Measurements from ENCODE around the gene MOSPD3. TPM values are rescaled to one million over a fixed set of nuclear protein-coding genes. Genes with fewer than 3 reads are reported as not detected.
A peak's percentile ranks its signal among the peaks of the same experiment; 100 is the strongest.

Gene MOSPD3
- total and polyA plus RNA-seq, 2 of the 13 experiments (the other 11 are each of a cell fraction or from before 2014, with no cell fraction given): 7.6 to 8.8 TPM

DNA sequence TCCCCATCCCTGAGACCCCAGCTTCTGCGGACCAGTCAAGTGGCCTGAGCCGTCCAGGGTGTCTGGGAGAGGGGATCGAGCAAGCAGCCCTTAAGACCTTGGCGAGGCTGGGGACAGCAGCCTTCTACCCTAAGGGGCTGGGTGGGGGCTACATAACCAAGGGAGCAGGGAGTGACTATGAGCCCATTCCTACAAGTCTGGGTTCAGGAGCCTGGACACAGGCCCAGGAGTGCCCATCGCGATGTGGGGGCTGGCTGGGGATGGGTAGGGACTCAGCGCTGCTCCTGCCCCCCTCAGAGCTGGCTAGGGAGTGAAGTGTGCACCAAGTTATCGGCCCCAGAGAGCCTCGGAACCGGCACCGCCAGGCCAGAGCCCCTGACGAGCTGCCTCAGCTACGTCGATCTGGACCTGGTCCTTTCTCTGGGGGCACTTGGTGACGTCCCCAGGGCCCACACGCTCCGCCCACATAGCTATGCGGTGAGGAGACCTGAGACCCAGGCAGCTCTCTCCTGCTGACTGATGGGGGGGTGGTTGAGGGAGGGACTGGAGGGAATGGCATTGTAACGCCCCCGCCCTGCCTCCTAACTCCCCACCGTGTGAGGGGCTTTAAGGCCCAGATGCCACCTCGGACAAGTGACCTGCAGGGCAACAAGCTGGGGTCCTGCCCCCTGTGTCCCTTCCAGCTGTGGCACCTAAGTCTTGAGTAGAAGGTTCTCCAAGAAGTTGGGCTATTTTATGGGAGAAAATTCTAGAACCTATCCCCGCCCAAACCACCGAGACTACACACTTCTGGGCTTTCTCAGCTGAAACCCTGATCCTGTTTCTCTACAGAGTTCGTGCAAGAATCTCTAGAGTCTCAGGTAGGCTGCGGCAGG lies 41.1 kb upstream of the MOSPD3 start (continued):
- TF ChIP-seq AGO2 (optimal IDR thresholded peaks at IDR 0.05; ENCODE audit: low read depth, low read length): peak; percentile 100
- TF ChIP-seq, protein P1, sequence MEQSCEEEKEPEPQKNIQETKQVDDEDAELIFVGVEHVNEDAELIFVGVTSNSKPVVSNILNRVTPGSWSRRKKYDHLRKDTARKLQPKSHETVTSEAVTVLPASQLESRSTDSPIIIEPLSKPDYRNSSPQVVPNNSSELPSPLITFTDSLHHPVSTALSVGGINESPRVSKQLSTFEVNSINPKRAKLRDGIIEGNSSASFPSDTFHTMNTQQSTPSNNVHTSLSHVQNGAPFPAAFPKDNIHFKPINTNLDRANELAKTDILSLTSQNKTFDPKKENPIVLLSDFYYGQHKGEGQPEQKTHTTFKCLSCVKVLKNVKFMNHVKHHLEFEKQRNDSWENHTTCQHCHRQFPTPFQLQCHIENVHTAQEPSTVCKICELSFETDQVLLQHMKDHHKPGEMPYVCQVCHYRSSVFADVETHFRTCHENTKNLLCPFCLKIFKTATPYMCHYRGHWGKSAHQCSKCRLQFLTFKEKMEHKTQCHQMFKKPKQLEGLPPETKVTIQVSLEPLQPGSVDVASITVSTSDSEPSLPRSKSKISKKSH (CRISPR knock-in tag; IDR thresholded peaks at IDR 0.05; ENCODE audit: borderline replicate concordance): no peak
- no peak for TF ChIP-seq ZNF75D (CRISPR knock-in tag; IDR thresholded peaks at IDR 0.05; ENCODE audit: borderline replicate concordance)
- 0 out of 2 replicates have a peak, but pooled peaks have one; percentile 51 for TF ChIP-seq BRD4 (CRISPR knock-in tag; IDR thresholded peaks at IDR 0.05)
- no peak for TF ChIP-seq MYC (CRISPR knock-in tag; IDR thresholded peaks at IDR 0.05; ENCODE audit: borderline replicate concordance)
- TF ChIP-seq KDM6A (CRISPR knock-in tag; IDR thresholded peaks at IDR 0.05; ENCODE audit: low read depth): no peak
- TF ChIP-seq SRSF9 (IDR thresholded peaks at IDR 0.05; ENCODE audit: borderline replicate concordance, insufficient read depth, low read depth, low read length, poor library complexity, severe bottlenecking): no peak
- TF ChIP-seq, protein P2, sequence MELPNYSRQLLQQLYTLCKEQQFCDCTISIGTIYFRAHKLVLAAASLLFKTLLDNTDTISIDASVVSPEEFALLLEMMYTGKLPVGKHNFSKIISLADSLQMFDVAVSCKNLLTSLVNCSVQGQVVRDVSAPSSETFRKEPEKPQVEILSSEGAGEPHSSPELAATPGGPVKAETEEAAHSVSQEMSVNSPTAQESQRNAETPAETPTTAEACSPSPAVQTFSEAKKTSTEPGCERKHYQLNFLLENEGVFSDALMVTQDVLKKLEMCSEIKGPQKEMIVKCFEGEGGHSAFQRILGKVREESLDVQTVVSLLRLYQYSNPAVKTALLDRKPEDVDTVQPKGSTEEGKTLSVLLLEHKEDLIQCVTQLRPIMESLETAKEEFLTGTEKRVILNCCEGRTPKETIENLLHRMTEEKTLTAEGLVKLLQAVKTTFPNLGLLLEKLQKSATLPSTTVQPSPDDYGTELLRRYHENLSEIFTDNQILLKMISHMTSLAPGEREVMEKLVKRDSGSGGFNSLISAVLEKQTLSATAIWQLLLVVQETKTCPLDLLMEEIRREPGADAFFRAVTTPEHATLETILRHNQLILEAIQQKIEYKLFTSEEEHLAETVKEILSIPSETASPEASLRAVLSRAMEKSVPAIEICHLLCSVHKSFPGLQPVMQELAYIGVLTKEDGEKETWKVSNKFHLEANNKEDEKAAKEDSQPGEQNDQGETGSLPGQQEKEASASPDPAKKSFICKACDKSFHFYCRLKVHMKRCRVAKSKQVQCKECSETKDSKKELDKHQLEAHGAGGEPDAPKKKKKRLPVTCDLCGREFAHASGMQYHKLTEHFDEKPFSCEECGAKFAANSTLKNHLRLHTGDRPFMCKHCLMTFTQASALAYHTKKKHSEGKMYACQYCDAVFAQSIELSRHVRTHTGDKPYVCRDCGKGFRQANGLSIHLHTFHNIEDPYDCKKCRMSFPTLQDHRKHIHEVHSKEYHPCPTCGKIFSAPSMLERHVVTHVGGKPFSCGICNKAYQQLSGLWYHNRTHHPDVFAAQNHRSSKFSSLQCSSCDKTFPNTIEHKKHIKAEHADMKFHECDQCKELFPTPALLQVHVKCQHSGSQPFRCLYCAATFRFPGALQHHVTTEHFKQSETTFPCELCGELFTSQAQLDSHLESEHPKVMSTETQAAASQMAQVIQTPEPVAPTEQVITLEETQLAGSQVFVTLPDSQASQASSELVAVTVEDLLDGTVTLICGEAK (IDR thresholded peaks at IDR 0.05): no peak
- TF ChIP-seq, protein P2 (CRISPR knock-in tag; IDR thresholded peaks at IDR 0.05): no peak
- TF ChIP-seq NFE2 (CRISPR knock-in tag; IDR thresholded peaks at IDR 0.05): no peak
- TF ChIP-seq, protein P3, sequence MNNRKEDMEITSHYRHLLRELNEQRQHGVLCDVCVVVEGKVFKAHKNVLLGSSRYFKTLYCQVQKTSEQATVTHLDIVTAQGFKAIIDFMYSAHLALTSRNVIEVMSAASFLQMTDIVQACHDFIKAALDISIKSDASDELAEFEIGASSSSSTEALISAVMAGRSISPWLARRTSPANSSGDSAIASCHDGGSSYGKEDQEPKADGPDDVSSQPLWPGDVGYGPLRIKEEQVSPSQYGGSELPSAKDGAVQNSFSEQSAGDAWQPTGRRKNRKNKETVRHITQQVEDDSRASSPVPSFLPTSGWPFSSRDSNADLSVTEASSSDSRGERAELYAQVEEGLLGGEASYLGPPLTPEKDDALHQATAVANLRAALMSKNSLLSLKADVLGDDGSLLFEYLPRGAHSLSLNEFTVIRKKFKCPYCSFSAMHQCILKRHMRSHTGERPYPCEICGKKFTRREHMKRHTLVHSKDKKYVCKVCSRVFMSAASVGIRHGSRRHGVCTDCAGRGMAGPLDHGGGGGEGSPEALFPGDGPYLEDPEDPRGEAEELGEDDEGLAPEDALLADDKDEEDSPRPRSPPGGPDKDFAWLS (CRISPR knock-in tag; IDR thresholded peaks at IDR 0.05; ENCODE audit: borderline replicate concordance): 0 out of 2 replicates have a peak, but pooled peaks have one; percentile 6
- TF ChIP-seq BCLAF1 (IDR thresholded peaks at IDR 0.05): no peak
